IMR-90 (cell line): ENCODE measurements around the gene SELENOM. TPM values are rescaled to one million over a fixed set of nuclear protein-coding genes. Genes with fewer than 3 reads are reported as not detected.

Source experiments
- ATAC-seq: fragments of 200-7000 bp; cut with Tn5 transposase; 2 replicates; pipeline ENCODE4 v1.9.1; 2020; ENCODE audit warnings: low read depth, mild to moderate bottlenecking, moderate library complexity
- BruUV-seq: library from RNA; stranded (reverse); fragments of 400-500 nt; replicated peaks from 2 replicates; lab custom pipeline; 2021; lab: Mats Ljungman, UMichigan
- CTCF ChIA-PET: fragments of 300-600 bp; formaldehyde crosslinking; extraction: SDS; loops from one replicate; lab custom pipeline; 2021; ENCODE audit warnings: antibody characterized with exemption; lab: Yijun Ruan, JAX
- POLR2A ChIA-PET: fragments of 300-600 bp; sonication (Branson Sonifier 250); formaldehyde crosslinking; loops from one replicate; lab custom pipeline; 2022; ENCODE audit warnings: antibody characterized with exemption; ENCODE audit not compliant: unreplicated experiment; lab: Charles Lee
- DNase-seq: peaks from one replicate; pipeline ENCODE4 v3.0.0; 2013
- H2AFZ ChIP-seq: replicated peaks from 2 replicates; pipeline ENCODE3; 2013; ENCODE audit warnings: low read length, mild to moderate bottlenecking; ENCODE audit not compliant: poor library complexity
- H2AK5ac ChIP-seq: 2 replicates; pipeline ENCODE4 v1.6.1; 2013; ENCODE audit warnings: low read depth, low read length, inconsistent platforms
- H2AK9ac ChIP-seq: replicated peaks from 2 replicates; pipeline ENCODE3; 2013; ENCODE audit warnings: mild to moderate bottlenecking, low read depth, low read length, moderate library complexity; ENCODE audit not compliant: poor library complexity
- H2BK120ac ChIP-seq: 2 replicates; pipeline ENCODE4 v1.6.1; 2013; ENCODE audit warnings: low read depth, low read length, inconsistent platforms
- H2BK15ac ChIP-seq: 3 replicates; pipeline ENCODE4 v1.6.1; 2013; ENCODE audit warnings: low read depth, low read length, inconsistent platforms
- H2BK20ac ChIP-seq: 2 replicates; pipeline ENCODE4 v1.6.1; 2013; ENCODE audit warnings: low read depth, mild to moderate bottlenecking, inconsistent platforms, low read length, moderate library complexity
- H2BK5ac ChIP-seq: 2 replicates; pipeline ENCODE4 v1.6.1; 2013; ENCODE audit warnings: mild to moderate bottlenecking, low read depth, low read length, inconsistent platforms; ENCODE audit not compliant: poor library complexity, severe bottlenecking
- H3K14ac ChIP-seq: replicated peaks from 2 replicates; pipeline ENCODE4 v1.6.1; 2013; ENCODE audit warnings: low read depth, low read length, inconsistent platforms
- H3K18ac ChIP-seq: 2 replicates; pipeline ENCODE4 v1.6.1; 2013; ENCODE audit warnings: low read depth, low read length, control low read depth
- H3K23ac ChIP-seq: 2 replicates; pipeline ENCODE4 v1.6.1; 2013; ENCODE audit warnings: low read depth, low read length, inconsistent platforms
- H3K27ac ChIP-seq: 2 replicates; pipeline ENCODE4 v1.5.1; 2013; ENCODE audit warnings: mild to moderate bottlenecking, control low read depth, low read length; ENCODE audit not compliant: insufficient read depth
- H3K27me3 ChIP-seq: 2 replicates; pipeline ENCODE4 v1.6.1; 2013; ENCODE audit warnings: low read length; ENCODE audit not compliant: control insufficient read depth, insufficient read depth
- H3K36me3 ChIP-seq: 2 replicates; pipeline ENCODE4 v1.6.1; 2013; ENCODE audit warnings: low read length, mixed read lengths; ENCODE audit not compliant: control insufficient read depth, insufficient read depth
- H3K4ac ChIP-seq: 2 replicates; pipeline ENCODE4 v1.6.1; 2013; ENCODE audit warnings: low read depth, low read length, inconsistent platforms
- H3K4me1 ChIP-seq: 2 replicates; pipeline ENCODE4 v1.6.1; 2013; ENCODE audit warnings: low read length, mixed read lengths; ENCODE audit not compliant: control insufficient read depth, insufficient read depth
- H3K4me2 ChIP-seq: 2 replicates; pipeline ENCODE4 v1.6.1; 2013; ENCODE audit warnings: low read depth, mild to moderate bottlenecking, control low read depth, low read length, moderate library complexity
- H3K4me3 ChIP-seq: 2 replicates; pipeline ENCODE4 v1.5.1; 2013; ENCODE audit warnings: low read depth, mild to moderate bottlenecking, control low read depth, low read length, moderate library complexity; ENCODE audit not compliant: insufficient read depth
- H3K56ac ChIP-seq: 2 replicates; pipeline ENCODE4 v1.6.1; 2013; ENCODE audit warnings: low read length, inconsistent platforms; ENCODE audit not compliant: insufficient read depth; ENCODE audit errors: extremely low read depth
- H3K79me1 ChIP-seq, 2 experiments: 2 replicates each; pipeline ENCODE4 v1.6.1; 2013; ENCODE audit warnings: low read length in 2 of 2, inconsistent platforms in 1 of 2, low read depth in 1 of 2
- H3K9ac ChIP-seq: 2 replicates; pipeline ENCODE4 v1.6.1; 2013; ENCODE audit warnings: low read depth, low read length, control low read depth
- H3K9me1 ChIP-seq: 2 replicates; pipeline ENCODE4 v1.6.1; 2013; ENCODE audit warnings: low read length, inconsistent platforms; ENCODE audit not compliant: insufficient read depth
- H3K9me3 ChIP-seq: 2 replicates; pipeline ENCODE4 v1.6.1; 2013; ENCODE audit warnings: low read length; ENCODE audit not compliant: control insufficient read depth, insufficient read depth
- H4K20me1 ChIP-seq: 2 replicates; pipeline ENCODE4 v1.6.1; 2013; ENCODE audit warnings: low read length, inconsistent platforms; ENCODE audit not compliant: insufficient read depth
- H4K5ac ChIP-seq: 2 replicates; pipeline ENCODE4 v1.6.1; 2013; ENCODE audit warnings: mild to moderate bottlenecking, low read depth, low read length, control low read depth
- H4K8ac ChIP-seq, 2 experiments: 2 replicates each; pipeline ENCODE4 v1.6.1; 2013; ENCODE audit warnings: low read depth in 2 of 2, low read length in 2 of 2, control low read depth in 1 of 2, inconsistent platforms in 1 of 2
- H4K91ac ChIP-seq: 2 replicates; pipeline ENCODE4 v1.6.1; 2013; ENCODE audit warnings: low read depth, low read length, inconsistent platforms; ENCODE audit not compliant: insufficient read depth
- BHLHE40 ChIP-seq: fragments of 150-350 bp; IDR thresholded peaks from 2 replicates; pipeline ENCODE4 v1.6.1; 2016; ENCODE audit warnings: mild to moderate bottlenecking, low read depth, low read length
- CEBPB ChIP-seq: IDR thresholded peaks from 2 replicates; pipeline ENCODE4 v1.6.1; 2012; ENCODE audit warnings: low read depth, low read length, improper control_type of control experiment
- CHD1 ChIP-seq: IDR thresholded peaks from 2 replicates; pipeline ENCODE4 v1.6.1; 2012; ENCODE audit warnings: low read depth, low read length, improper control_type of control experiment
- FOS ChIP-seq: fragments of 150-350 bp; IDR thresholded peaks from 2 replicates; pipeline ENCODE4 v1.6.1; 2016; ENCODE audit warnings: low read depth, low read length
- MAZ ChIP-seq: IDR thresholded peaks from 2 replicates; pipeline ENCODE4 v1.6.1; 2012; ENCODE audit warnings: low read depth, mild to moderate bottlenecking, low read length, improper control_type of control experiment, moderate library complexity, borderline replicate concordance
- MXI1 ChIP-seq: IDR thresholded peaks from 2 replicates; pipeline ENCODE4 v1.6.1; 2012; ENCODE audit warnings: low read depth, mild to moderate bottlenecking, low read length, moderate library complexity, borderline replicate concordance
- NFE2L2 ChIP-seq: fragments of 150-350 bp; IDR thresholded peaks from 2 replicates; pipeline ENCODE4 v1.6.1; 2016; ENCODE audit warnings: low read depth, mild to moderate bottlenecking, low read length
- POLR2A ChIP-seq: IDR thresholded peaks from 2 replicates; pipeline ENCODE4 v1.6.1; 2012; ENCODE audit warnings: mild to moderate bottlenecking, low read depth, low read length
- RAD21 ChIP-seq: IDR thresholded peaks from 2 replicates; pipeline ENCODE4 v1.6.1; 2012; ENCODE audit warnings: low read length, improper control_type of control experiment
- RCOR1 ChIP-seq: IDR thresholded peaks from 2 replicates; pipeline ENCODE4 v1.6.1; 2012; ENCODE audit warnings: mild to moderate bottlenecking, low read length, improper control_type of control experiment; ENCODE audit not compliant: insufficient replicate concordance
- RFX5 ChIP-seq: IDR thresholded peaks from 2 replicates; pipeline ENCODE4 v1.8.0; 2012; ENCODE audit warnings: low read depth, mild to moderate bottlenecking, low read length, moderate library complexity
- WGBS, 2 experiments: methylation state at CpG; one replicate each; pipeline versions ENCODE4 v1.1.5 to v1.1.7; 2013; ENCODE audit warnings: missing lambda C conversion rate in 2 of 2; ENCODE audit not compliant: insufficient read length in 1 of 2; ENCODE audit errors: extremely low coverage in 2 of 2; 5-methylcytosine and 5-hydroxymethylcytosine counted together
- dilution Hi-C: fragments of 300-500 bp; cut with HindIII; formaldehyde crosslinking; loops from one replicate; pipeline ENCODE4 v1.14.3; 2018; ENCODE audit warnings: low sequenced_read_pairs; ENCODE audit not compliant: unreplicated experiment
- in situ Hi-C: fragments of 300-500 bp; cut with MboI; formaldehyde crosslinking; loops from 3 replicates; pipeline ENCODE4 v1.14.3; 2019; ENCODE audit warnings: low sequenced_read_pairs, inconsistent platforms, mixed read lengths
- intact Hi-C: fragments of 100-400 bp; cut with micrococcal nuclease; formaldehyde crosslinking; loops from 2 replicates; pipeline ENCODE4 v1.10.0; 2022
- polyA plus RNA-seq, 3 experiments: library from polyadenylated mRNA; depleted of rRNA; stranded (reverse); fragments of >200 nt; gene quantifications; 2 replicates each; pipeline ENCODE4 v1.2.3, GENCODE V29; 2012; ENCODE audit warnings: low replicate concordance in 1 of 3
- total RNA-seq: library from RNA; depleted of rRNA; stranded (reverse); fragments of >200 nt; gene quantifications from 2 replicates; pipeline ENCODE4 v1.2.3, GENCODE V29; 2012
- TF ChIP-seq, protein P1 (sequence below): fragments of 150-350 bp; IDR thresholded peaks from 2 replicates; pipeline ENCODE4 v1.6.1; 2016; ENCODE audit warnings: low read depth, mild to moderate bottlenecking, low read length, moderate library complexity, borderline replicate concordance
- TF ChIP-seq, protein P2 (sequence below): conservative IDR thresholded peaks from 2 replicates; pipeline ENCODE4 v1.5.1; 2012; ENCODE audit warnings: mild to moderate bottlenecking, low read depth, low read length, improper control_type of control experiment
- TF ChIP-seq, protein P3 (sequence below): fragments of 150-350 bp; IDR thresholded peaks from 2 replicates; pipeline ENCODE4 v1.6.1; 2017; ENCODE audit warnings: mild to moderate bottlenecking, antibody characterized with exemption, low read length, low read depth

Gene SELENOM
- total and polyA plus RNA-seq, 2 of the 4 experiments (the other 2 are of a cell fraction): 46.2 to 270 TPM

DNA sequence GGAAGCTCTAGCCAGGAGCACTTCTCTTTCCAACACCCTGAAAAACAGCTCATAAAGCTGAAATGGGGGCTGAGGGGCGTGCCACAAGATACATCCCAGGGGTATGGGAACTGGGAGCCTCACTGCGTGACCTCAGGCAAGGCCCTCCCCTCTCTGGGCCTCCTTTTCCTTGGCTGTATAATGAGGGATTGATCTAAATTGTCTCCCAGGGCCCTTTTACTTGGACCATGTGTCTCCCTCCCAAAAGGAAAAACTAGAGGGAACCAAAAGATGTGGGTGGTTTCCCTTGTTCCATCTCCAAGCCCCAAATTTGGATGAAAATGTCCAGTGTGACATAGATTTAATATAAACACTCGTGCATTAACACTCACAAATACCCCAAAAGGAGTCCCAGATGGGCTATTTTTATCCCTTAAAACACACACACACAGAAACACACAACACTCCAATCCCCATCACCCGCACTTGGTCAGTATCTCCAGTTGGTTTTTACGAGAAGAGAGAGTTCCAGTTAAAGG is 52.2 kb downstream of the SELENOM start:
- dilution Hi-C loops: no loop called here
- BruUV-seq: no TSS peak
- in situ Hi-C loops: no loop called here
- DNase-seq (no peak), ATAC-seq (peak; percentile 4; the same call in 1 of the 2 replicates)
- peak overlapping the region; percentile 87 for H4K5ac ChIP-seq
- H3K36me3 ChIP-seq: no peaks in the 10 kb centered on the region
- no CpG with 5 or more reads among the region's 5 CpGs for WGBS, 2 experiments
- H3K4me3 ChIP-seq: no peak overlapping the region
- peak overlapping the region; percentile 90 for H3K4ac ChIP-seq
- peak overlapping the region; percentile 89 for H4K91ac ChIP-seq
- ChIA-PET CTCF (interaction anchor here (1.0 kb wide), 1 partner anchor 11 kb away, joined by 4 read pairs; no protein-coding TSS in a partner anchor), POLR2A (no interaction called here)
- H3K14ac ChIP-seq: peak overlapping the region; percentile 81
- H2AK9ac ChIP-seq: peak overlapping the region; percentile 60
- peak overlapping the region; percentile 17; the same call in 1 of the 2 replicates for H3K56ac ChIP-seq
- peak overlapping the region; percentile 79 for H2AK5ac ChIP-seq
- no peaks in the 10 kb centered on the region for H3K9me3 ChIP-seq
- H3K4me2 ChIP-seq: no peak overlapping the region; the same call in none of the 2 replicates
- H2AFZ ChIP-seq: peak overlapping the region; percentile 75
- intact Hi-C loops: no loop called here
- H2BK20ac ChIP-seq: peak overlapping the region; percentile 88
- peaks cover 15% of the 10 kb centered on the region for H3K4me1 ChIP-seq
- peaks cover 4% of the 10 kb centered on the region; the same call in 1 of the 2 replicates for H3K9me1 ChIP-seq
- peak overlapping the region; percentile 73 for H2BK5ac ChIP-seq
- no peaks in the 10 kb centered on the region for H4K20me1 ChIP-seq
- peak overlapping the region; percentile 77 to 81 for H4K8ac ChIP-seq
- H3K9ac ChIP-seq: peak overlapping the region; percentile 54
- peak overlapping the region; percentile 70 for H2BK120ac ChIP-seq
- no peaks in the 10 kb centered on the region for H3K79me1 ChIP-seq
- no peaks in the 10 kb centered on the region for H3K27me3 ChIP-seq
- peak overlapping the region; percentile 15; the same call in 1 of the 2 replicates for H3K23ac ChIP-seq
- H3K18ac ChIP-seq: peak overlapping the region; percentile 82
- H2BK15ac ChIP-seq: peak overlapping the region; percentile 3
- peak overlapping the region; percentile 90 for H3K27ac ChIP-seq
- TF ChIP-seq, protein P1, sequence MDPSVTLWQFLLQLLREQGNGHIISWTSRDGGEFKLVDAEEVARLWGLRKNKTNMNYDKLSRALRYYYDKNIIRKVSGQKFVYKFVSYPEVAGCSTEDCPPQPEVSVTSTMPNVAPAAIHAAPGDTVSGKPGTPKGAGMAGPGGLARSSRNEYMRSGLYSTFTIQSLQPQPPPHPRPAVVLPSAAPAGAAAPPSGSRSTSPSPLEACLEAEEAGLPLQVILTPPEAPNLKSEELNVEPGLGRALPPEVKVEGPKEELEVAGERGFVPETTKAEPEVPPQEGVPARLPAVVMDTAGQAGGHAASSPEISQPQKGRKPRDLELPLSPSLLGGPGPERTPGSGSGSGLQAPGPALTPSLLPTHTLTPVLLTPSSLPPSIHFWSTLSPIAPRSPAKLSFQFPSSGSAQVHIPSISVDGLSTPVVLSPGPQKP: no peak
- TF ChIP-seq RCOR1: no peak
- no peak for TF ChIP-seq BHLHE40
- no peak for TF ChIP-seq CHD1
- TF ChIP-seq NFE2L2: no peak
- no peak for TF ChIP-seq RAD21
- no peak for TF ChIP-seq POLR2A
- no peak for TF ChIP-seq CEBPB
- TF ChIP-seq MXI1: no peak
- TF ChIP-seq, protein P2, sequence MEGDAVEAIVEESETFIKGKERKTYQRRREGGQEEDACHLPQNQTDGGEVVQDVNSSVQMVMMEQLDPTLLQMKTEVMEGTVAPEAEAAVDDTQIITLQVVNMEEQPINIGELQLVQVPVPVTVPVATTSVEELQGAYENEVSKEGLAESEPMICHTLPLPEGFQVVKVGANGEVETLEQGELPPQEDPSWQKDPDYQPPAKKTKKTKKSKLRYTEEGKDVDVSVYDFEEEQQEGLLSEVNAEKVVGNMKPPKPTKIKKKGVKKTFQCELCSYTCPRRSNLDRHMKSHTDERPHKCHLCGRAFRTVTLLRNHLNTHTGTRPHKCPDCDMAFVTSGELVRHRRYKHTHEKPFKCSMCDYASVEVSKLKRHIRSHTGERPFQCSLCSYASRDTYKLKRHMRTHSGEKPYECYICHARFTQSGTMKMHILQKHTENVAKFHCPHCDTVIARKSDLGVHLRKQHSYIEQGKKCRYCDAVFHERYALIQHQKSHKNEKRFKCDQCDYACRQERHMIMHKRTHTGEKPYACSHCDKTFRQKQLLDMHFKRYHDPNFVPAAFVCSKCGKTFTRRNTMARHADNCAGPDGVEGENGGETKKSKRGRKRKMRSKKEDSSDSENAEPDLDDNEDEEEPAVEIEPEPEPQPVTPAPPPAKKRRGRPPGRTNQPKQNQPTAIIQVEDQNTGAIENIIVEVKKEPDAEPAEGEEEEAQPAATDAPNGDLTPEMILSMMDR: no peak
- TF ChIP-seq RFX5: no peak
- TF ChIP-seq FOS: no peak
- TF ChIP-seq MAZ: no peak
- TF ChIP-seq, protein P3, sequence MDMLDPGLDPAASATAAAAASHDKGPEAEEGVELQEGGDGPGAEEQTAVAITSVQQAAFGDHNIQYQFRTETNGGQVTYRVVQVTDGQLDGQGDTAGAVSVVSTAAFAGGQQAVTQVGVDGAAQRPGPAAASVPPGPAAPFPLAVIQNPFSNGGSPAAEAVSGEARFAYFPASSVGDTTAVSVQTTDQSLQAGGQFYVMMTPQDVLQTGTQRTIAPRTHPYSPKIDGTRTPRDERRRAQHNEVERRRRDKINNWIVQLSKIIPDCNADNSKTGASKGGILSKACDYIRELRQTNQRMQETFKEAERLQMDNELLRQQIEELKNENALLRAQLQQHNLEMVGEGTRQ: no peak
